H1 (cell line): ENCODE results near the gene RGS14. TPM values are rescaled to one million over a fixed set of nuclear protein-coding genes. Genes with fewer than 3 reads are reported as not detected.

Experiments used
- CTCF ChIA-PET: fragments of 300-600 bp; sonication (Branson Sonifier 250); formaldehyde crosslinking; loops from one replicate; lab custom pipeline; 2021; ENCODE audit not compliant: partially characterized antibody; lab: Charles Lee
- POLR2A ChIA-PET: fragments of 300-600 bp; sonication (Branson Sonifier 250); formaldehyde crosslinking; loops from one replicate; lab custom pipeline; 2021; ENCODE audit warnings: inconsistent platforms; ENCODE audit not compliant: partially characterized antibody; lab: Charles Lee
- DNase-seq, 2 experiments: peaks; one replicate each; pipeline versions ENCODE4 v3.0.0 to v3.0.0-alpha.2; 2010 to 2022; ENCODE audit warnings: low spot score in 2 of 2, low read depth in 1 of 2, mixed read lengths in 1 of 2
- FAIRE-seq: peaks from 2 replicates; lab custom pipeline; 2011; peaks lifted over from hg19 to GRCh38; lab: Jason Lieb, UNC
- H2AFZ ChIP-seq: 2 replicates; pipeline ENCODE4 v1.8.1; 2012; ENCODE audit warnings: low read length, inconsistent platforms
- H2AK5ac ChIP-seq: 2 replicates; pipeline ENCODE4 v1.6.1; 2013; ENCODE audit warnings: low read depth, low read length
- H2BK120ac ChIP-seq: replicated peaks from 2 replicates; pipeline ENCODE3; 2013; ENCODE audit warnings: low read depth, low read length, inconsistent platforms
- H2BK12ac ChIP-seq: 2 replicates; pipeline ENCODE4 v1.6.1; 2013; ENCODE audit warnings: low read depth, low read length
- H2BK15ac ChIP-seq: 2 replicates; pipeline ENCODE4 v1.6.1; 2013; ENCODE audit warnings: low read length
- H2BK20ac ChIP-seq: 2 replicates; pipeline ENCODE4 v1.6.1; 2013; ENCODE audit warnings: low read length
- H2BK5ac ChIP-seq: 2 replicates; pipeline ENCODE4 v1.6.1; 2013; ENCODE audit warnings: low read depth, low read length
- H3K14ac ChIP-seq: 2 replicates; pipeline ENCODE4 v1.6.1; 2013; ENCODE audit warnings: inconsistent platforms; ENCODE audit not compliant: insufficient read length
- H3K18ac ChIP-seq: 2 replicates; pipeline ENCODE4 v1.6.1; 2013; ENCODE audit warnings: low read length; ENCODE audit errors: extremely low read depth
- H3K23ac ChIP-seq: 2 replicates; pipeline ENCODE4 v1.6.1; 2013; ENCODE audit warnings: inconsistent platforms; ENCODE audit not compliant: insufficient read length
- H3K23me2 ChIP-seq: 2 replicates; pipeline ENCODE4 v1.6.1; 2013; ENCODE audit warnings: low read depth, low read length
- H3K27ac ChIP-seq: 2 replicates; pipeline ENCODE4 v1.6.1; 2011; ENCODE audit warnings: low read depth, low read length, inconsistent platforms
- H3K27me3 ChIP-seq, 4 experiments: replicated peaks in 1 of 4; 1 replicate in 1 of 4; 2 replicates in 3 of 4; pipeline versions ENCODE4 v1.6.1 to v1.8.1; 2011 to 2013; ENCODE audit warnings: low read length in 3 of 4, mild to moderate bottlenecking in 3 of 4, inconsistent platforms in 2 of 4, mixed read lengths in 2 of 4, moderate library complexity in 1 of 4; ENCODE audit not compliant: control insufficient read depth in 3 of 4, insufficient read depth in 3 of 4; ENCODE audit errors: extremely low read depth in 1 of 4
- H3K36me3 ChIP-seq, 4 experiments: 2 replicates each; pipeline versions ENCODE4 v1.6.1 to v1.8.1; 2011 to 2013; ENCODE audit warnings: mild to moderate bottlenecking in 4 of 4, low read length in 3 of 4, moderate library complexity in 2 of 4, control low read depth in 1 of 4, inconsistent platforms in 1 of 4; ENCODE audit not compliant: insufficient read depth in 4 of 4, control insufficient read depth in 2 of 4
- H3K4ac ChIP-seq: replicated peaks from 2 replicates; pipeline ENCODE3; 2013; ENCODE audit warnings: low read length, low read depth, mixed read lengths, inconsistent platforms; ENCODE audit not compliant: insufficient read length
- H3K4me1 ChIP-seq, 4 experiments: replicated peaks in 1 of 4; 1 replicate in 1 of 4; 2 replicates in 3 of 4; pipeline versions ENCODE4 v1.6.1 to v1.8.1; 2011 to 2013; ENCODE audit warnings: low read length in 3 of 4, inconsistent platforms in 2 of 4, mixed read lengths in 1 of 4; ENCODE audit not compliant: insufficient read depth in 4 of 4, control insufficient read depth in 3 of 4
- H3K4me2 ChIP-seq, 2 experiments: 2 replicates each; pipeline versions ENCODE4 v1.6.1 to v1.8.1; 2011 to 2013; ENCODE audit warnings: low read depth in 2 of 2, low read length in 2 of 2, control low read depth in 1 of 2, inconsistent platforms in 1 of 2, mild to moderate bottlenecking in 1 of 2; ENCODE audit not compliant: insufficient read depth in 1 of 2
- H3K4me3 ChIP-seq, 4 experiments: fragments of 200-600, 300-600 bp in 1 of 4; sonication (generic), shearing (Covaris generic), sonication (Bioruptor Twin) in 1 of 4; 2 replicates each; pipeline versions ENCODE4 v1.5.1 to v1.8.1; 2011 to 2016; ENCODE audit warnings: low read length in 4 of 4, low read depth in 3 of 4, control low read depth in 2 of 4, inconsistent platforms in 2 of 4, mild to moderate bottlenecking in 2 of 4, mixed read lengths in 1 of 4, moderate library complexity in 1 of 4; ENCODE audit not compliant: insufficient read depth in 2 of 4; ENCODE audit errors: extremely low read depth in 1 of 4
- H3K56ac ChIP-seq: replicated peaks from 2 replicates; pipeline ENCODE3; 2013; ENCODE audit warnings: low read depth, mild to moderate bottlenecking, mixed read lengths, low read length, inconsistent platforms; ENCODE audit not compliant: insufficient read length
- H3K79me1 ChIP-seq: 2 replicates; pipeline ENCODE4 v1.6.1; 2013; ENCODE audit warnings: low read depth, low read length, control low read depth
- H3K79me2 ChIP-seq, 2 experiments: 2 replicates each; pipeline versions ENCODE4 v1.6.1 to v1.8.1; 2012 to 2013; ENCODE audit warnings: low read length in 2 of 2, mild to moderate bottlenecking in 2 of 2, inconsistent platforms in 1 of 2; ENCODE audit not compliant: insufficient read depth in 2 of 2, control insufficient read depth in 1 of 2
- H3K9ac ChIP-seq, 4 experiments: replicated peaks in 1 of 4; 1 replicate in 1 of 4; 2 replicates in 3 of 4; pipeline versions ENCODE4 v1.6.1 to v1.8.1; 2011 to 2013; ENCODE audit warnings: low read depth in 3 of 4, low read length in 3 of 4, control low read depth in 2 of 4, mild to moderate bottlenecking in 2 of 4, moderate library complexity in 2 of 4, inconsistent platforms in 1 of 4; ENCODE audit errors: extremely low read depth in 1 of 4
- H3K9me3 ChIP-seq, 2 experiments: 2 replicates each; pipeline versions ENCODE4 v1.6.1 to v1.8.1; 2012 to 2013; ENCODE audit warnings: mild to moderate bottlenecking in 2 of 2, moderate library complexity in 2 of 2, control low read depth in 1 of 2, inconsistent platforms in 1 of 2, low read depth in 1 of 2, low read length in 1 of 2, mixed read lengths in 1 of 2; ENCODE audit not compliant: insufficient read depth in 2 of 2
- H4K20me1 ChIP-seq, 2 experiments: replicated peaks in 1 of 2; 2 replicates each; pipeline versions ENCODE3 to v1.8.1; 2011 to 2013; ENCODE audit warnings: inconsistent platforms in 2 of 2, low read length in 2 of 2, mild to moderate bottlenecking in 1 of 2; ENCODE audit not compliant: insufficient read depth in 2 of 2, control insufficient read depth in 1 of 2
- H4K5ac ChIP-seq: 2 replicates; pipeline ENCODE4 v1.6.1; 2013; ENCODE audit warnings: low read length, low read depth, mixed read lengths, inconsistent platforms; ENCODE audit not compliant: insufficient read length
- H4K8ac ChIP-seq: 2 replicates; pipeline ENCODE4 v1.8.0; 2013; ENCODE audit warnings: mild to moderate bottlenecking, moderate library complexity, low read length, inconsistent platforms; ENCODE audit not compliant: insufficient read depth; ENCODE audit errors: extremely low read depth
- H4K91ac ChIP-seq: replicated peaks from 2 replicates; pipeline ENCODE3; 2013; ENCODE audit warnings: low read length, mixed read lengths, inconsistent platforms; ENCODE audit not compliant: insufficient read length
- BRCA1 ChIP-seq: IDR thresholded peaks from 2 replicates; pipeline ENCODE4 v1.6.1; 2012; ENCODE audit warnings: low read depth, low read length, improper control_type of control experiment
- CHD2 ChIP-seq: IDR thresholded peaks from 2 replicates; pipeline ENCODE4 v1.6.1; 2012; ENCODE audit warnings: low read length, improper control_type of control experiment
- CTCF ChIP-seq, 3 experiments: IDR thresholded peaks; 1 replicate in 2 of 3; 2 replicates in 1 of 3; pipeline versions ENCODE4 v1.5.1 to v1.6.1; 2011; ENCODE audit warnings: low read length in 3 of 3, mild to moderate bottlenecking in 3 of 3, inconsistent platforms in 2 of 3, low read depth in 1 of 3, moderate library complexity in 1 of 3; ENCODE audit not compliant: insufficient read depth in 1 of 3; ENCODE audit errors: control extremely low read depth in 1 of 3
- HDAC2 ChIP-seq, 2 experiments: fragments of 300-600 bp in 1 of 2; sonication (generic) in 1 of 2; IDR thresholded peaks; 2 replicates each; pipeline ENCODE4 v1.6.1; 2011 to 2012; ENCODE audit warnings: low read depth in 2 of 2, low read length in 2 of 2, mild to moderate bottlenecking in 2 of 2, moderate library complexity in 2 of 2, borderline replicate concordance in 1 of 2, inconsistent platforms in 1 of 2
- MAFK ChIP-seq: IDR thresholded peaks from 2 replicates; pipeline ENCODE4 v1.6.1; 2012; ENCODE audit warnings: low read depth, mild to moderate bottlenecking, improper control_type of control experiment, low read length
- POU5F1 ChIP-seq: IDR thresholded peaks from 2 replicates; pipeline ENCODE4 v1.6.1; 2011; ENCODE audit warnings: low read depth, mild to moderate bottlenecking, low read length, moderate library complexity
- RNF2 ChIP-seq: fragments of 200-900, 300-1000 bp; sonication (generic); IDR thresholded peaks from 2 replicates; pipeline ENCODE4 v1.7.1; 2016; ENCODE audit warnings: borderline replicate concordance, low read depth, mild to moderate bottlenecking, antibody characterized with exemption, low read length; ENCODE audit not compliant: poor library complexity, severe bottlenecking; ENCODE audit errors: missing control alignments
- RXRA ChIP-seq: IDR thresholded peaks from 2 replicates; pipeline ENCODE4 v1.6.1; 2011; ENCODE audit warnings: low read depth, mild to moderate bottlenecking, low read length, moderate library complexity; ENCODE audit not compliant: insufficient read depth
- TAF7 ChIP-seq: optimal IDR thresholded peaks from 2 replicates; pipeline ENCODE3; 2011; ENCODE audit warnings: low read depth, mild to moderate bottlenecking, inconsistent platforms, low read length, moderate library complexity, borderline replicate concordance
- TBP ChIP-seq: IDR thresholded peaks from 2 replicates; pipeline ENCODE4 v1.6.1; 2011; ENCODE audit warnings: low read depth, low read length, improper control_type of control experiment
- ZNF274 ChIP-seq: IDR thresholded peaks from 2 replicates; pipeline ENCODE4 v1.7.0; 2012; ENCODE audit warnings: low read length, borderline replicate concordance; ENCODE audit errors: extremely low read depth
- WGBS, 2 experiments: shearing (Covaris generic) in 1 of 2; methylation state at CpG; one replicate each; pipeline versions ENCODE4 v1.1.6 to v1.1.7; 2013 to 2015; ENCODE audit warnings: low lambda C conversion rate in 2 of 2, mixed read lengths in 2 of 2, inconsistent platforms in 1 of 2, low coverage in 1 of 2, missing lambda C conversion rate in 1 of 2; ENCODE audit not compliant: insufficient replicate concordance in 2 of 2, insufficient coverage in 1 of 2, insufficient read length in 1 of 2; ENCODE audit errors: extremely low coverage in 1 of 2, missing lambda C conversion rate in 1 of 2; 5-methylcytosine and 5-hydroxymethylcytosine counted together
- polyA plus RNA-seq, 7 experiments: library from polyadenylated mRNA; depleted of rRNA in 3 of 7; stranded (reverse) in 5 of 7; unstranded in 2 of 7; fragments of >200 nt in 5 of 7; fragments of 200-250 nt in 2 of 7; gene quantifications; 1 replicate in 5 of 7; 2 replicates in 1 of 7; 4 replicates in 1 of 7; pipeline versions ENCODE4 v1.2.1 to v1.2.3, GENCODE V29; 2011 to 2013; ENCODE audit warnings: missing spikeins in 2 of 7, mixed read lengths in 2 of 7
- total RNA-seq: library from RNA; stranded (reverse); fragmentation: NEBNext Ultra II Directional; extraction: Animal tissue kit (Norgen Biotek cat#: 25700); gene quantifications from 2 replicates; pipeline ENCODE4 v1.2.1, GENCODE V29; 2021

RGS14 gene
- total and polyA plus RNA-seq, 2 of the 8 experiments (the other 6 are each of a cell fraction or from before 2014, with no cell fraction given) = 24.4 to 46.1 TPM

- Histone ChIP-seq H3K14ac (no peak overlapping the region), H3K4me1 (peaks cover 0 to 18% (median 10%) of the 10 kb centered on the region in 4 experiments; a peak in 6 of 7 replicates), H3K79me1 (no peaks in the 10 kb centered on the region), H3K36me3 (no peaks in the 10 kb centered on the region), H3K27me3 (peaks cover 0 to 2% (median 0%) of the 10 kb centered on the region in 4 experiments; a peak in 1 of 7 replicates), H2BK120ac (no peak overlapping the region), H4K20me1 (no peaks in the 10 kb centered on the region), H3K56ac (no peak overlapping the region), H2BK5ac (no peak overlapping the region), H2BK15ac (0 out of 2 replicates have a peak overlapping the region, but pooled peaks have one; percentile 72), H2BK12ac (no peak overlapping the region), H3K23me2 (peaks cover 2% of the 10 kb centered on the region; the same call in 1 of the 2 replicates), H3K9ac (no peak overlapping the region), H4K91ac (no peak overlapping the region), H4K5ac (no peak overlapping the region), H3K4ac (no peak overlapping the region), H3K9me3 (no peaks in the 10 kb centered on the region), H4K8ac (no peak overlapping the region), H3K18ac (no peak overlapping the region), H3K79me2 (no peaks in the 10 kb centered on the region), H2AK5ac (no peak overlapping the region), H3K23ac (no peak overlapping the region), H2AFZ (no peak overlapping the region), H2BK20ac (no peak overlapping the region), H3K4me3 (no peak overlapping the region), H3K27ac (no peak overlapping the region), H3K4me2 (no peak overlapping the region)
- WGBS, 2 experiments = 96% methylated on average over 11 of the region's 11 CpGs; no CpG with 5 or more reads in 1 of the 2 experiments
- FAIRE-seq (no peak), DNase-seq (no peak)
- POLR2A ChIA-PET = no interaction called here
- CTCF ChIA-PET = interaction anchor here (1.9 to 16.9 kb wide), 4 partner anchors 13 to 70 kb away, joined by 7 to 363 read pairs (median 152); partner anchors contain the start of genes PFN3, PRR7 and SLC34A1
- TF ChIP-seq RNF2 = no peak
- no peak for TF ChIP-seq CHD2
- no peak for TF ChIP-seq RXRA
- no peak for TF ChIP-seq TAF7
- no peak for TF ChIP-seq ZNF274
- no peak for TF ChIP-seq MAFK
- no peak for TF ChIP-seq HDAC2 (IDR thresholded peaks at IDR 0.05; ENCODE audit: borderline replicate concordance in 1 of 2, low read depth in 2 of 2, low read length in 2 of 2)
- no peak for TF ChIP-seq TBP
- TF ChIP-seq POU5F1 = no peak
- no peak for TF ChIP-seq BRCA1
- no peak for TF ChIP-seq CTCF (IDR thresholded peaks at IDR 0.05; ENCODE audit: control extremely low read depth in 1 of 3, insufficient read depth in 1 of 3, low read depth in 1 of 3, low read length in 3 of 3)
Measured at GRCh38 chr5:177376107-177376506, 18.4 kb downstream of the RGS14 start.
